ENCODE data around the gene EPHA6.

DNA sequence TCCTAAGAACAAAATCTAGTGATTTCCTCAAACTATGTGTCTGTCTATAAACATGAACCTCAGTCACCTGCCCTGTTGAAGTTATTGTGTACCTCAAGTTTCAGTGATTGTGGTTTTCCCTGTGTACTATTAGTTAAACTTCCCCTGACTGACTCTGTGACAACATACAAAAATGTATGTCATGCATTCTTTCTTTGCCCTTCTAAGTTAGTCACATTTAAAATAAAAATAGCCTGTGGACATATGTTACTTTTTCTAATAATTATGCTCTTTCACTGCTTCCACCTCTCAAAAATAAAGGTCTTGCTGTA is 29.8 kb downstream of the EPHA6 start:
- TF ChIP-seq, protein P1, sequence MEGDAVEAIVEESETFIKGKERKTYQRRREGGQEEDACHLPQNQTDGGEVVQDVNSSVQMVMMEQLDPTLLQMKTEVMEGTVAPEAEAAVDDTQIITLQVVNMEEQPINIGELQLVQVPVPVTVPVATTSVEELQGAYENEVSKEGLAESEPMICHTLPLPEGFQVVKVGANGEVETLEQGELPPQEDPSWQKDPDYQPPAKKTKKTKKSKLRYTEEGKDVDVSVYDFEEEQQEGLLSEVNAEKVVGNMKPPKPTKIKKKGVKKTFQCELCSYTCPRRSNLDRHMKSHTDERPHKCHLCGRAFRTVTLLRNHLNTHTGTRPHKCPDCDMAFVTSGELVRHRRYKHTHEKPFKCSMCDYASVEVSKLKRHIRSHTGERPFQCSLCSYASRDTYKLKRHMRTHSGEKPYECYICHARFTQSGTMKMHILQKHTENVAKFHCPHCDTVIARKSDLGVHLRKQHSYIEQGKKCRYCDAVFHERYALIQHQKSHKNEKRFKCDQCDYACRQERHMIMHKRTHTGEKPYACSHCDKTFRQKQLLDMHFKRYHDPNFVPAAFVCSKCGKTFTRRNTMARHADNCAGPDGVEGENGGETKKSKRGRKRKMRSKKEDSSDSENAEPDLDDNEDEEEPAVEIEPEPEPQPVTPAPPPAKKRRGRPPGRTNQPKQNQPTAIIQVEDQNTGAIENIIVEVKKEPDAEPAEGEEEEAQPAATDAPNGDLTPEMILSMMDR (IDR thresholded peaks at IDR 0.05) = no peak
- no peak for TF ChIP-seq EZH2 (IDR thresholded peaks at IDR 0.05)

Measured in neural progenitor cell (in vitro differentiated cells).